ENCODE results near the gene NPTXR.

- TF ChIP-seq TAF1 (IDR thresholded peaks at IDR 0.05; ENCODE audit: borderline replicate concordance, insufficient read depth, low read length), result no peak
- no peak for TF ChIP-seq POLR2AphosphoS5 (IDR thresholded peaks at IDR 0.05; ENCODE audit: low read depth, low read length)
- no peak for TF ChIP-seq SIN3A (IDR thresholded peaks at IDR 0.05; ENCODE audit: borderline replicate concordance, insufficient read depth, low read length)
- no peak for TF ChIP-seq REST (IDR thresholded peaks at IDR 0.05; ENCODE audit: insufficient read depth in 1 of 2, low read depth in 2 of 2, low read length in 2 of 2)
Observed at GRCh38 chr22:38799265-38800002, 44.4 kb downstream of the NPTXR start.

Measured in PFSK-1 (cell line).